NOMO-1 treated with dmso at 0.1 percent for 144 hours (cell line): ENCODE measurements around the gene TTBK1.

Experiments used
- DNase-seq: peaks from one replicate; lab custom pipeline; 2025; ENCODE audit not compliant: unreplicated experiment; lab: John Stamatoyannopoulos, UW

Gene TTBK1

GRCh38 chr6:43254138-43254817 is 11.0 kb downstream of the TTBK1 start:
- DNase-seq: no peak

GRCh38 chr6:43254846-43255245 is 11.6 kb downstream of the TTBK1 start:
- DNase-seq: no peak

DNA sequence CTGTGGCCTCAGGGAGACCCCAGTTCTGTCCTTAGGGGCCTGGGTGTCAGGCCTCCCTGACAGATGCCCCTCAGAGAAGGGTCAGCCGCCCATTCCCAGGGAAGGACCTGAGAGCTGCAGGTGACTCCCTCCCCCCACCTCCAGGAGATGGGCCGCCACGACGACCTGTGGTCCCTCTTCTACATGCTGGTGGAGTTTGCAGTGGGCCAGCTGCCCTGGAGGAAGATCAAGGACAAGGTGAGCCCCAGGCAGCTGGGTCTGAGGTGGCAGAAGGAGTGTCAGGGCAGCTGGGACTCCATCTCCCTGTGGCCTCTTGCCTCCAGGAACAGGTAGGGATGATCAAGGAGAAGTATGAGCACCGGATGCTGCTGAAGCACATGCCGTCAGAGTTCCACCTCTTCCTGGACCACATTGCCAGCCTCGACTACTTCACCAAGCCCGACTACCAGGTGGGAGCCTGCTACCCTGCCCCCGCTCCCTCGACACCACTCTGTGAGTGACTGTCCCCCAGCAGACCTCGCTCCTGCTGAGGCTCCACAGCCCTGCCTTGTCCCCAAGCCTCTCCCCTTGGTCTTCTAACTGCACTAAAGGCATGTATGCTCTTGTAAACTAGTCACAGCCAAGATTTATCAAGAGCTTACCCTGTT is 12.2 kb downstream of the TTBK1 start:
- DNase-seq: no peak

DNA sequence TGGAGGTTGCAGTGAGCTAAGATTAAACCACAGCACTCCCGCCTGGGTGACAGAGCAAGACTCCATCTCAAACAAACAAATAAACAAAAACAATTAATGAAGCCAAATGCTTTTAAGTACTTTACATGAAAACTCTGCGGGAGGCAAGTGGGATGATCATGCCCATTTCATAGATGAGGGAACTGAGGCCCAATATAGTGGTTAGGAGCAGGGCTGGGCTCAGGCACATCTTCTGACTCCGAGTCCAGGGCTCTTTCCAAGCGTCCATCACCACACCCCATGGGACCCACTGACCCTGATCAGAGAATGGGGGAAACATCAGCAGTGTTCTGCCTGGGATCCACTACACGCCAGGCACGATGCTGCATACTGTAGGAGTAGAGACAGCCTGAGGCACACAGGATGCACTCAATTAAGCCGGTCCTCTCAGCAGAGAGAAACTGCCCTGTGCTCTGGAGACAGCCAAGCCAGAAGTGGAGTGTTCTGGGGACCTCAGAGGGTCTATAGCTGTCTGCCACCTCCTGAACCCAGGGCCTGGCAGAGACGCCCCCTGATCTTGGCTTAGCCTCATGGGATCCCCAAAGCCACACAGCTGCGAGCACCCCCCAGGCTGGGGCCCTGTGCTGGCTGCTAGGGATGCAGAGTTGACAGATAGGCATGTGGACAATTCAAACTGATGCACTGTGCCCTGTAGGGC is 13.5 kb downstream of the TTBK1 start:
- DNase-seq: no peak

GRCh38 chr6:43257367-43258145 is 14.3 kb downstream of the TTBK1 start:
- no peak for DNase-seq

- no peak for DNase-seq
Observed at GRCh38 chr6:43258180-43258579, 14.9 kb downstream of the TTBK1 start.

DNA sequence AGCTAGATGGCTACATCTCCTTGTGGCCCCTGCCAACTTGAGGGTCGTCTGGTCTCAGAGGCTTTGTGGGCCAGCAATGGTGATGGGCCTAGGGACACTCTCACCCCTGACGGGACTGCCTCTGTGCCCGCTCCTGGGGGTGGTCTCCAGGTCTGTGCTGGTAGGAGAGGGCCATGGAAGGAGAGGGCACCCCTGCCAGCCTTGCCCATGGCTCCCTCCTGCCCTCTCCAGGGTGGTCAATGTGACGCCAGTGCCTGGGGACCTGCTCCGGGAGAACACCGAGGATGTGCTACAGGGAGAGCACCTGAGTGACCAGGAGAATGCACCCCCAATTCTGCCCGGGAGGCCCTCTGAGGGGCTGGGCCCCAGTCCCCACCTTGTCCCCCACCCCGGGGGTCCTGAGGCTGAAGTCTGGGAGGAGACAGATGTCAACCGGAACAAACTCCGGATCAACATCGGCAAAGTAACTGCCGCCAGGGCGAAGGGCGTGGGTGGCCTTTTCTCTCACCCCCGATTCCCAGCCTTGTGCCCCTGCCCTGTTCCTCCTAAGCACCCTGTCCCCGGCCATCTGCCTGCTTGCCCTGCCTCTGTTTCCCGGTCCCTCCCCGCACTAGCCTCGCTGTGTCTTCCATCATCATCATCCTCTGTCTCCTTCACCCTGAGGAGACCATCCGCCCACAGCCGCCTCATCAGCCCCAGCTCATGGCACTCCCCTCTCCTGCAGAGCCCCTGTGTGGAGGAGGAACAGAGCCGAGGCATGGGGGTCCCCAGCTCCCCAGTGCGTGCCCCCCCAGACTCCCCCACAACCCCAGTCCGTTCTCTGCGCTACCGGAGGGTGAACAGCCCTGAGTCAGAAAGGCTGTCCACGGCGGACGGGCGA is 15.8 kb downstream of the TTBK1 start:
- no peak for DNase-seq

- no peak for DNase-seq
Observed at GRCh38 chr6:43260791-43261190, 17.5 kb downstream of the TTBK1 start.

DNA sequence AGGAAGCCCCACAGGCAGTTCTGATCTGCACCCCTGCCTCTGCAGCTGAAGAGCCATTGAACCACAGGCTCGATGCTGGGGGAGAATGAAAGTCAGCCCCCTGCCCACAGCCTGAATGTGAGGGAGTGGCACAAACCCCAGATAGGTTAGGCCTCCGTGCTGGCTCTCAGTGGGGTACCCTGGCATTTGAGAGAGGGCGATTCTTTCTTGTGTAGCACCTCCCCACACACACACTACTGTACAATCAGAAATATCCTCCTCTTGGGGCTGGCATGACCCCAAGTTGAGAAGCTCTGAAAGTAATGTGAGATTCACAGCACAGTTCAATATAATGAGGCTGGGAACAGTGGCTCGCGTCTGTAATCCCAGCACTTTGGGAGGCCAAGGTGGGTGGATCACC is 17.9 kb downstream of the TTBK1 start:
- DNase-seq: no peak

GRCh38 chr6:43262000-43262779 is 18.9 kb downstream of the TTBK1 start:
- no peak for DNase-seq

GRCh38 chr6:43262780-43263313 is 19.6 kb downstream of the TTBK1 start:
- DNase-seq: no peak

DNA sequence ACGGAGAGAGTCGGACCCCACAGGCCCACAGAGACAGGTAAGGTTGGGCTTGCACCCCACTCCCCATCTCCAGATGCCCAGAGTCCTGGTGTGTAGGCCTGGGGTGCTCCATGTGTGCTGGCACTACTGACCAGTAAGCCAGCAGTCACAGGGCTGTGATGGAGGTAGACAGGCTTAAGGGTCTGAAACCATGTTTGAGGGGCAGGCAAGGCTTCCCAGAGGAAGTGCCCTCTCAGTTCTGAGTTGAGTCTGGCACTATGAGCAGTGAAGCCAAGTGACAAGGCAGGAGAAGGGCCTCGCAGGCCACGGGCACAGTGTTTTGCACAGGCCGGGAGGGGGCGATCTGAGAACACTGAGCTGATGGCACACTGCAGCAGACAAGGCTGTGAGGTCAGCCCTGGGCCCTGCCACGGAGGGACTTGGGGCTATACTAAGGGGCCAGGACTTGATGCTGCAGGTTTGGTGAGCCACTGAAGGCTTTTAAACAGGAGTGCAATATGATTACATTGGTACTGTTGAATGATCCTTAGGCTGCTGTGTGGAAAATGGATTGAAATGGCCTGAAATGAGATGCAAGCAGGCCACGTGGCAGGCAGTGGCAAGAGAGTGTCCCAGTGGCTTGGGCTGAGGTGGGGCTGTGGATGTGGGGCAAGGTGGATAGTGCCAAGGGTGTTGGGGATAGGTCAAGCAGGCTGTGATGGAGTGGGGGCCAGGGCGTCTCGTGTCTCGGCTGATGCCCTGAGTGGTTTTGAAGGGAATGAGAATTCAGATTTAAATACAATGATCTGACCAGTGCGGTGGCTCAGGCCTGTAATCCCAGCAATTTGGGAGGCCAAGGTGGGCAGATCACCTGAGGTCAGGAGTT is 20.3 kb downstream of the TTBK1 start:
- DNase-seq: peak; percentile 44

DNA sequence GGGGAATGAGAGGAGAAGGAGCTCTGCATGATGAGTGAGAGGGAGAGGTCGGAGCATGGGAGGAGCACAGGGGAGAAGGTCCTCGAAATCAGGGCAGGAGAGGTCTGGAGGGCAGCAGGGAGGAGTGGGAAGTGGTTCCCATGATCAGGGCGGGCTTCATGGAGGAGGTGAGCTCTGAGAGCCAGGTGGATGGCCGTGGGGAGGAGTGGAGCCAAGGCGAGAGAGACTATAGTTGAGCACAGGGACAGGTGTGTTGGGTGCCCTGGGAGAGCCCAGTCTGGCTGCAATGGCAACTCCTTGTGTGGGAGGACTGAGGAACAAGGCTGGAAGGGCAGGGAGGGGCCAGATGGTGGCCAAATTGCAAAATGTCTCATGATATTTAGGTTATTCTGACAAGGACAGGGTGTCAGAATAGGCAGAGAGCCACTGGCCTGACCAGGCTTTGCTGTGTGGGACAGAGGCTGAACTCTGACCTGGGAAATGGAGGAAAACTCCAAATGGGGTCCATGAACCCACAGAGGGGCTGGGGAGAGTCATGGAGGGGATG is 21.4 kb downstream of the TTBK1 start:
- DNase-seq: no peak

- DNase-seq: no peak
Observed at GRCh38 chr6:43265564-43265963, 22.3 kb downstream of the TTBK1 start.

GRCh38 chr6:43267619-43268354 is 24.5 kb downstream of the TTBK1 start:
- DNase-seq: no peak

GRCh38 chr6:43268355-43268700 is 25.0 kb downstream of the TTBK1 start:
- no peak for DNase-seq

- no peak for DNase-seq
Observed at GRCh38 chr6:43268782-43269272, 25.5 kb downstream of the TTBK1 start.
